ENCODE data around the gene KIF22.
"Not testable (repeated sequence)": the region's sequence is repeated elsewhere in the genome, so short reads cannot be mapped to it uniquely, and the experiment has no call there.

KIF22 gene

DNA sequence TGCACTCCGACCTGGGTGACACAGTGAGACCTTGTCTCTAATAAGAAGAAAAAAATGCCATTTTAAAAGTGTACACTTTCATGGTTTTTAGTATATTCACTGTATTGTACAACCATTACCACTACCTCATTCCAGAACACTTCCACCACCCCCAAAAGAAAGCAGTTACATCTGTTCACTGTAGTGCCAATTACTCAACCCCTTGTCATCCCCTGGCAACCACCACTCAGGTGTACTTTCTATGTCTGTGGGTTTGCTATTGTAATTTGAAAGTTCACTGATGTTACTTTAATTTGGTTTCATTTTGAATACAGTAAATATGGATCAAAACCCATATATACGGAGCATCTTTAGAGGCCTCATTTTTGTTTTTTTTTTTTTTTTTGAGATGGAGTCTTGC, 6.4 kb upstream of the KIF22 start:
- peak; percentile 77 for DNase-seq (ENCODE audit: low read depth)
- no peak for TF ChIP-seq CTCF (IDR thresholded peaks at IDR 0.05; ENCODE audit: insufficient read depth, low read depth, low read length, missing control alignments)
- no peak overlapping the region for H3K4me3 ChIP-seq (ENCODE audit: low read length)

GRCh38 chr16:29784901-29785500, 5.5 kb upstream of the KIF22 start:
- peak; percentile 77 for TF ChIP-seq CTCF (IDR thresholded peaks at IDR 0.05; ENCODE audit: insufficient read depth, low read depth, low read length, missing control alignments)
- DNase-seq (ENCODE audit: low read depth): peak; percentile 52
- no peak overlapping the region for H3K4me3 ChIP-seq (ENCODE audit: low read length)

GRCh38 chr16:29787155-29787554, 3.4 kb upstream of the KIF22 start:
- DNase-seq (ENCODE audit: low read depth): not testable (repeated sequence)

GRCh38 chr16:29789775-29790182, 772 bp upstream of the KIF22 start:
- peak overlapping the region; percentile 85 for H3K4me3 ChIP-seq (ENCODE audit: low read length)
- TF ChIP-seq CTCF (IDR thresholded peaks at IDR 0.05; ENCODE audit: insufficient read depth, low read depth, low read length, missing control alignments): no peak
- no peak for DNase-seq (ENCODE audit: low read depth)

More at GRCh38 chr16:29787155-29787554, 3.4 kb upstream of the KIF22 start:
- not testable (repeated sequence) for H3K4me3 ChIP-seq (ENCODE audit: low read length)

DNA sequence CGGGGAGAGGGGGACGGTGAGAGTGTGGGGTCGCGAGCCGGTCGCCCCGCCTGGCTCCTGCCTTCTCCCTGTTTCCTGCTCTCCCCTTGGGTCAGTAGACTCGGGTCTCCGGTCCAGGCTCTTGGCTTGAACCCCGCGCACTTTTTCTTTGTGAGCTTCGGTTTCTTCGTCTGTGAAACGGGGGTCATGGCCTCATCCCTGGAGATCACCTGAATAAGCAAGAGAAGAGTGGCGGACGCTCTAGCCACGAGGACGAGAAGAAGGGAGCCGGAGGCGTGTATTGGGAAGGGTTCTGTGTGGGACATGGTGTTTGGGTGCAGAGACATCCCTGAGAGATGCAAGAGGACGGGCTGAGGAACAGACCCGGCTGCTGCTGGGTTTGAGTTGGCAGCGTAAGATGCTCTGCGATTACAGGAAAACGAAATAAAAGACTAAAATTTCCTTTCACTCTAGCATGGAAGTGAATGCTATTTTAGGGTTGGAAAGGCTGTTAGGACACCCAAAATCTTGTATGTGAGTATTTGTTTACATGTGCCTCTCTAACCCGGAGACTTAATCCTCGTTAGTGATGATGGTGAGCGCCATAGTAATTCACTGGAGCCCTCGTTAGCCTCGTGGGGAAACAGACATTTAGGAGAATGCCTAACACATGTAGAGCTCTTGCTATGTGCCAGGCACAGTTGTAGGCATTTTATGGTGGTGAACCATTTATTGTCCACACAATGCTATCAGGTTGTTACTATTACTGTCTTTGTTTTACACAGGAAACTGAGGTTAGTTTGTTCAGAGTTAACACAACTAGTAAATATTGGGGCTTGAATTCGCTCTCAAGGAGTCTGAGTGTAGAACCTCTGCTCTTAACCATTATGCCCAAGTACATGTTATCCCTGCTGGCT, 646 bp downstream of the KIF22 start:
- TF ChIP-seq CTCF (IDR thresholded peaks at IDR 0.05; ENCODE audit: insufficient read depth, low read depth, low read length, missing control alignments): no peak
- DNase-seq (ENCODE audit: low read depth): no peak
- H3K4me3 ChIP-seq (ENCODE audit: low read length): peak overlapping the region; percentile 85

DNA sequence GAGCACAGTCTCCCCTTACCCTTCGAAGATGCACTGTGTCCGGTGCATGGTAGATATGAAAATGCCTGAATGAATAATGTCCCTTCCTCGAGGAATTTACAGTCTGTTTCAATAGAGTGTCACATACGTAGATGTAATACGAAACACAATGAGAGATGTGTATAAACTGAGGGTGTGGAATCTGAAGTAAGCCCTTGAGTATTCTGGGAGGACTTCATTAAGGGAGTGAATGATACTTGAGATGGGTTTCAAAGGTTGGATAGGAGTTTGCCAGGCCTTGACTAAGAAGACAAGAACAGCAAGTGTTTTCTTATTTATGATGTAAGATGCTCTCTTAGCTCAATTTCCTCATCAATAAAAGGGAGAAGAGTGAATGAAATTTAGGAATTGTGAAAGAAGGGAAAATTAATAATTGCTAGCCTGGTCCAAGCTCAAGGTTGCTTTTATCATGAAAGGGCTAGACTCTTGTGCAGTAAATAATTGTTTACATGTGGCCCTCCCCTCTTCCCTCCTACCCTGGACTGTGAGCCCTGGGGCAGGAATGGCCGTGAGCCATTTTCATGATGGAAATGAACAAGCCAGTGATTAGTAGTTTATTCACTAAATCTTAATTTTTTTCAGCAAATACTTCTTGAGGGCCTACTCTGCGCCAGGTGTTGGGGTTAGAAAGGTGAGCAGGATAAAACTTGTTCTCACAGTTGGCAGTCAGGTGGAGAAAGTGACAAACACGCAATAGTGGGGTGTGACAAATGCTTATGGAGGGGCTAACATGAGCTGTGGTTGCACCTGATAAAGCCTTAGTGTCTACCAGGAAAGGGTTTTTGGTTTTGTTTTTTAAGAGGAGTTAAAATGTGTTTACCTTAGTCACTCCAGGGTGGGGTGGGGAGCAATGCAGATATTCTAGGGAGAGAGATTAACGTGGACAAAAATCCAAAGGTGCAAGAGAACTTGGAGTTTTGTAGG, 1.6 kb downstream of the KIF22 start:
- no peak for TF ChIP-seq CTCF (IDR thresholded peaks at IDR 0.05; ENCODE audit: insufficient read depth, low read depth, low read length, missing control alignments)
- peak overlapping the region; percentile 85 for H3K4me3 ChIP-seq (ENCODE audit: low read length)
- DNase-seq (ENCODE audit: low read depth): no peak

DNA sequence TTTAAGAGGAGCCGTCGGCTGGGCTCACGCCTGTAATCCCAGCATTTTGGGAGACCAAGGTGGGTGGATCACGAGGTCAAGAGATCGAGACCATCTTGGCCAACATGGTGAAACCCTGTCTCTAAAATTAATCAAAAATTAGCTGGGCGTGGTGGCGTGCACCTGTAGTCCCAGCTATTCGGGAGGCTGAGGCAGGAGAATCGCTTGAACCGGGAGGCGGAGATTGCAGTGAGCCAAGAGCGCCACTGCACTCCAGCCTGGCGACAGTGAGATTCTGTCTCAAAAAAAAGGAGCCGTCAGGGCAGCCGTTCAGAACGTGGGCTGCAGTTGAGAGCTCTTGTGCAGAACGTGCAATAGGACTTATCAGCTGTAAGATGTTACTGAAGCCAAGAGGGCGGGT, 2.6 kb downstream of the KIF22 start:
- not testable (repeated sequence) for DNase-seq (ENCODE audit: low read depth)

More for the DNA sequence above, 2.6 kb downstream of the KIF22 start:
- H3K4me3 ChIP-seq (ENCODE audit: low read length): not testable (repeated sequence)
